Keratinocyte (primary cell): Measurements from ENCODE around the gene RAB34. TPM values are rescaled to one million over a fixed set of nuclear protein-coding genes. Genes with fewer than 3 reads are reported as not detected.
A peak's percentile ranks its signal among the peaks of the same experiment; 100 is the strongest.

Experiments used
- DNase-seq: peaks from one replicate; pipeline ENCODE4 v3.0.0-alpha.2; 2011; ENCODE audit warnings: low read depth, missing footprints, low spot score
- FAIRE-seq: peaks from 2 replicates; lab custom pipeline; 2011; peaks lifted over from hg19 to GRCh38; lab: Jason Lieb, UNC
- H2AFZ ChIP-seq: 2 replicates; pipeline ENCODE4 v1.6.0; 2012; ENCODE audit warnings: low read length, control low read depth, inconsistent platforms; ENCODE audit not compliant: control insufficient read depth
- H3K27ac ChIP-seq: 2 replicates; pipeline ENCODE4 v1.5.1; 2011; ENCODE audit warnings: low read length; ENCODE audit not compliant: control insufficient read depth, insufficient read depth
- H3K27me3 ChIP-seq: 3 replicates; pipeline ENCODE4 v1.6.0; 2011; ENCODE audit warnings: low read length; ENCODE audit not compliant: control insufficient read depth, insufficient read depth; ENCODE audit errors: extremely low read depth
- H3K36me3 ChIP-seq, 2 experiments: 2 replicates in 1 of 2; 3 replicates in 1 of 2; pipeline ENCODE4 v1.5.1; 2011; ENCODE audit warnings: low read length in 2 of 2, mild to moderate bottlenecking in 1 of 2; ENCODE audit not compliant: control insufficient read depth in 2 of 2, insufficient read depth in 2 of 2; ENCODE audit errors: extremely low read depth in 1 of 2
- H3K4me1 ChIP-seq: 3 replicates; pipeline ENCODE4 v1.5.1; 2011; ENCODE audit warnings: low read length; ENCODE audit not compliant: control insufficient read depth, insufficient read depth; ENCODE audit errors: extremely low read depth
- H3K4me2 ChIP-seq: 3 replicates; pipeline ENCODE4 v1.6.0; 2011; ENCODE audit warnings: low read depth, low read length; ENCODE audit not compliant: control insufficient read depth, insufficient read depth; ENCODE audit errors: extremely low read depth
- H3K4me3 ChIP-seq, 3 experiments: fragments of 200-600 bp in 1 of 3; sonication (generic) in 1 of 3; 2 replicates in 2 of 3; 3 replicates in 1 of 3; pipeline ENCODE4 v1.5.1; 2011 to 2016; ENCODE audit warnings: low read length in 3 of 3, mild to moderate bottlenecking in 3 of 3, control low read depth in 2 of 3, inconsistent platforms in 1 of 3, low read depth in 1 of 3, mixed read lengths in 1 of 3, mixed run types in 1 of 3, moderate library complexity in 1 of 3; ENCODE audit not compliant: control insufficient read depth in 2 of 3, insufficient read depth in 2 of 3; ENCODE audit errors: extremely low read depth in 1 of 3
- H3K79me2 ChIP-seq: 2 replicates; pipeline ENCODE4 v1.6.0; 2012; ENCODE audit warnings: low read length; ENCODE audit not compliant: control insufficient read depth, insufficient read depth
- H3K9ac ChIP-seq: 3 replicates; pipeline ENCODE4 v1.6.0; 2011; ENCODE audit warnings: low read length; ENCODE audit not compliant: control insufficient read depth, insufficient read depth; ENCODE audit errors: extremely low read depth
- H3K9me1 ChIP-seq: 3 replicates; pipeline ENCODE4 v1.6.0; 2011; ENCODE audit warnings: low read length; ENCODE audit not compliant: control insufficient read depth, insufficient read depth; ENCODE audit errors: extremely low read depth
- H3K9me3 ChIP-seq: 2 replicates; pipeline ENCODE4 v1.5.1; 2012; ENCODE audit warnings: low read depth, low read length; ENCODE audit not compliant: control insufficient read depth
- H4K20me1 ChIP-seq: 3 replicates; pipeline ENCODE4 v1.6.0; 2011; ENCODE audit warnings: low read length; ENCODE audit not compliant: control insufficient read depth, insufficient read depth; ENCODE audit errors: extremely low read depth
- EZH2 ChIP-seq: IDR thresholded peaks from one replicate; pipeline ENCODE4 v1.6.1; 2012; ENCODE audit warnings: inconsistent platforms, mild to moderate bottlenecking, low read length, moderate library complexity
- dilution Hi-C: fragments of 300-500 bp; cut with MboI; formaldehyde crosslinking; loops from one replicate; pipeline ENCODE4 v1.7.0; 2020; ENCODE audit warnings: low sequenced_read_pairs; ENCODE audit not compliant: extremely low pct_ligation_motif_present
- polyA plus RNA-seq, 5 experiments: library from polyadenylated mRNA; depleted of rRNA in 3 of 5; stranded (reverse) in 3 of 5; stranded (forward) in 1 of 5; unstranded in 1 of 5; fragments of >200 nt; gene quantifications; 1 replicate in 1 of 5; 2 replicates in 3 of 5; 3 replicates in 1 of 5; pipeline versions ENCODE4 v1.2.1 to v1.2.3, GENCODE V29; 2011 to 2012; ENCODE audit warnings: missing spikeins in 2 of 5, low read depth in 1 of 5, low replicate concordance in 1 of 5
- TF ChIP-seq, protein P1 (sequence below), 3 experiments: IDR thresholded peaks in 1 of 3; conservative IDR thresholded peaks in 1 of 3; optimal IDR thresholded peaks in 1 of 3; 2 replicates in 2 of 3; 3 replicates in 1 of 3; pipeline versions ENCODE3 to v1.5.1; 2011; ENCODE audit warnings: low read length in 3 of 3, mild to moderate bottlenecking in 3 of 3, moderate library complexity in 2 of 3, control low read depth in 1 of 3, inconsistent platforms in 1 of 3; ENCODE audit not compliant: insufficient read depth in 2 of 3; ENCODE audit errors: extremely low read depth in 1 of 3

The RAB34 gene
- polyA plus RNA-seq, 1 donor (not counting 4 experiments of a cell fraction or from before 2014, with no cell fraction given), result 134 TPM

DNA sequence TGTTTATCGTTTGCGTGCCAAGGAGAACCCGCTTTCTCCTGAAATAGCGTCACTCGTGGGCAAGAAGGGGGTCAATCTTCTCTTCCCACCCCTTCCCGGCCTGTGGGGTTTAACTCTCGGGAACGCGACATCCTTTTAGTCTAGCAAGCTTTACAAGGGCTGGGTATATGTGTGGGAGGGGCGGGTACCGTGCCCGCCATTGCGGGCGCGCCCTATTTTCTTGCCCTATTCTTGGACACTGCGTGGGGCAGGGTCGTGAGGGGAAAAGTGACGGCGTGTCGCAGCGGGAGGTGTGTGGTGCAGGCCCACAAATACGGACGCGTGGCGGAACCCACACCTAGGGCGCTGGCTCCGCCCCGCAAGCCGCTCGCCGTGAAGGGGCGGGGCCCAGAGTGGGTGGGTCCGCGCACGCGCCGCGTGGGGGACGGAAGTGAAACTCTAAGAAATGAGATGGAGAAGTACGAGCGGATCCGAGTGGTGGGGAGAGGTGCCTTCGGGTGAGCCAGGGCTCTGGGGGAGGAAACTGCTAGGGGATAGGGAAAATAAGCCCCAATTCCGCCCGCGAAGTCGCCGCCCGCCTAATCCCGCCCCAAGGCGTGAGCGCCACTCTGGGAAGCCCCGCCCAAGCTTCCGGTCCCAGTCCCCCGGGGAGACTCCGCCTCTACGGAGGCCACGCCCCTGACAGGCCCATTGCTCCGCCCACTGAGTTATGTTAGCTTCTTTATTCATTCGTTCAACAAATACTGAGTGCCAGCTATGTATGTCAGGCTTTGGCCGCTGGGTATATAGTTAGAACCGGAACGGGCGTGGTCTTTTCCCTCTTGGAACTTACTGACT lies 10.9 kb upstream of the RAB34 start, which contains the start of gene NEK8:
TSS of gene NEK8 (plus strand) at position 425 of the 837 bp plus-strand sequence. CDS start at position 451, 26 bp downstream.
- TF ChIP-seq, protein P1, sequence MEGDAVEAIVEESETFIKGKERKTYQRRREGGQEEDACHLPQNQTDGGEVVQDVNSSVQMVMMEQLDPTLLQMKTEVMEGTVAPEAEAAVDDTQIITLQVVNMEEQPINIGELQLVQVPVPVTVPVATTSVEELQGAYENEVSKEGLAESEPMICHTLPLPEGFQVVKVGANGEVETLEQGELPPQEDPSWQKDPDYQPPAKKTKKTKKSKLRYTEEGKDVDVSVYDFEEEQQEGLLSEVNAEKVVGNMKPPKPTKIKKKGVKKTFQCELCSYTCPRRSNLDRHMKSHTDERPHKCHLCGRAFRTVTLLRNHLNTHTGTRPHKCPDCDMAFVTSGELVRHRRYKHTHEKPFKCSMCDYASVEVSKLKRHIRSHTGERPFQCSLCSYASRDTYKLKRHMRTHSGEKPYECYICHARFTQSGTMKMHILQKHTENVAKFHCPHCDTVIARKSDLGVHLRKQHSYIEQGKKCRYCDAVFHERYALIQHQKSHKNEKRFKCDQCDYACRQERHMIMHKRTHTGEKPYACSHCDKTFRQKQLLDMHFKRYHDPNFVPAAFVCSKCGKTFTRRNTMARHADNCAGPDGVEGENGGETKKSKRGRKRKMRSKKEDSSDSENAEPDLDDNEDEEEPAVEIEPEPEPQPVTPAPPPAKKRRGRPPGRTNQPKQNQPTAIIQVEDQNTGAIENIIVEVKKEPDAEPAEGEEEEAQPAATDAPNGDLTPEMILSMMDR (optimal IDR thresholded peaks at IDR 0.05 in 1 of 3, IDR thresholded peaks at IDR 0.05 in 1 of 3, conservative IDR thresholded peaks at IDR 0.05 in 1 of 3; ENCODE audit: extremely low read depth in 1 of 3, insufficient read depth in 2 of 3, low read length in 3 of 3), result no peak
- TF ChIP-seq EZH2, result no peak
- H3K4me1 ChIP-seq, result peaks cover 31% of the 10 kb centered on the region
- dilution Hi-C loops, result no loop called here

DNA sequence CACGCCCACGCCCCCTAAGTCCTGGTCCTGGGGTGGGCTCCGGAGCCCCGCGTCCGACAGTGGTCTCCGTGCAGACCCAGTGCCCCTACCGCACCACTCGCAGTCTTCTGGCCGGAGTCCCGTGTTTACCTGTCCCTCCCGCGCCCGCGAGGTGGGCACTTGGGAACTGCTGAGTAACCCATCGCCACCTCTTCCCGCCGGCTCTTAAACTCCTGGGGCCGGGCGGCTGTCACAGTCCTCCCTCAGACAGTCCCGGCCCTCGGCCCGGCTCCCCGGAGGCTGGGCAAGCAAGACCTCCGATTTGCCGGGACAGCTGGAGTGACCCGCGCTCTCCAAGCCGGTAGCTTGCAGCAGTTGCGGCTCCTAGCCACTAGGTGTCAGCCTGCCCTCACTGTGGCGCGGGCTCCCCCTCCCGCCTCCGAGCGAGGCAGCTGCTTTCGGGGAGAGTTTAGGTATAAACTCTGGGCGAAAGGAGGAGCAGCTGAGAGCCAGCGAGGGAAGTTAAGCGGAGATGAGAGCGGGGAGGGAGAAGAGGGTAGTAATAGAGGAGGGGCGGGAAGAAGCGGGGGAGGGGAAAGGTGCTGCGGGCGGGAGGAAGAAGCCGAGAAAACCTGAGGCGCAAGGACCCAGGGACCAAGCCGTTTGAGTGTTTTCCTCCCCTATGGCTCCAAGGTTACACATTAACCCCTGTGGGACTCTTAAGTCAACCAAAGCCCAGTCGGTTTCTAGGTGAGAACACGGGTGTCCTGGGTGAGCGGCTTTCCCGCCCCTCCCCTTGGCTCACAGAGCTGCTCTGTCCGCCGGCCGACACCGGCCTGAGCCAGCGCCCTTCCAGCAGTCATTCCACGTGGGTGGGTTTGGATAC lies 9.2 kb upstream of the RAB34 start:
- FAIRE-seq (no peak), DNase-seq (peak; percentile 83)
- H4K20me1 ChIP-seq, result peaks cover 20% of the 10 kb centered on the region
- peak overlapping the region; percentile 99 for H3K27ac ChIP-seq
- H3K27me3 ChIP-seq, result no peaks in the 10 kb centered on the region
- peaks cover 18 to 27% of the 10 kb centered on the region in 2 experiments for H3K36me3 ChIP-seq
- dilution Hi-C loops, result no loop called here
- H3K4me1 ChIP-seq, result peaks cover 44% of the 10 kb centered on the region
- H3K9ac ChIP-seq, result peak overlapping the region; percentile 98
- TF ChIP-seq, protein P1 (optimal IDR thresholded peaks at IDR 0.05 in 1 of 3, IDR thresholded peaks at IDR 0.05 in 1 of 3, conservative IDR thresholded peaks at IDR 0.05 in 1 of 3; ENCODE audit: extremely low read depth in 1 of 3, insufficient read depth in 2 of 3, low read length in 3 of 3), result peak; percentile 95 to 99 (median 99)
- TF ChIP-seq EZH2, result no peak
- peak overlapping the region; percentile 61 to 87 (median 78) for H3K4me3 ChIP-seq
- no peaks in the 10 kb centered on the region for H3K9me3 ChIP-seq
- peaks cover 16% of the 10 kb centered on the region for H3K79me2 ChIP-seq
- peak overlapping the region; percentile 91 for H3K4me2 ChIP-seq
- no peaks in the 10 kb centered on the region for H3K9me1 ChIP-seq
- H2AFZ ChIP-seq, result peak overlapping the region; percentile 74

More for the DNA sequence above, 10.9 kb upstream of the RAB34 start, which contains the start of gene NEK8:
- FAIRE-seq (peak; percentile 53), DNase-seq (peak; percentile 81)
- Histone ChIP-seq H3K79me2 (peaks cover under 1% of the 10 kb centered on the region), H3K27me3 (no peaks in the 10 kb centered on the region), H3K9ac (peak within 1 kb of the TSS; percentile 98), H3K27ac (peak within 1 kb of the TSS; percentile 99), H3K36me3 (peaks cover 8 to 14% of the 10 kb centered on the region in 2 experiments), H3K9me3 (no peaks in the 10 kb centered on the region), H3K4me3 (peak within 1 kb of the TSS; percentile 72 to 92 (median 77)), H4K20me1 (peaks cover 10% of the 10 kb centered on the region), H3K9me1 (no peaks in the 10 kb centered on the region), H3K4me2 (peak within 1 kb of the TSS; percentile 91), H2AFZ (peak within 1 kb of the TSS; percentile 78)
